Upper lobe of left lung (tissue), 4 donors: Measurements from ENCODE around the gene THBS2.

Source experiments
- CTCF ChIP-seq, 6 experiments: fragments of 450-650 bp in 4 of 6; fragments of 200-600 bp in 2 of 6; sonication (generic) in 2 of 6; IDR thresholded peaks; one replicate each; pipeline ENCODE4 v1.5.1; 2016 to 2019; ENCODE audit warnings: antibody characterized with exemption in 6 of 6
- EP300 ChIP-seq, 4 donors: sonication (generic); formaldehyde crosslinking; IDR thresholded peaks; one replicate each; pipeline ENCODE4 v1.5.1; 2017; ENCODE audit warnings: antibody characterized with exemption in 4 of 4, control low read depth in 2 of 4
- POLR2AphosphoS5 ChIP-seq, 2 donors: sonication (generic); formaldehyde crosslinking; IDR thresholded peaks; one replicate each; pipeline ENCODE4 v1.5.1; 2017; ENCODE audit warnings: antibody characterized with exemption in 2 of 2

DNA sequence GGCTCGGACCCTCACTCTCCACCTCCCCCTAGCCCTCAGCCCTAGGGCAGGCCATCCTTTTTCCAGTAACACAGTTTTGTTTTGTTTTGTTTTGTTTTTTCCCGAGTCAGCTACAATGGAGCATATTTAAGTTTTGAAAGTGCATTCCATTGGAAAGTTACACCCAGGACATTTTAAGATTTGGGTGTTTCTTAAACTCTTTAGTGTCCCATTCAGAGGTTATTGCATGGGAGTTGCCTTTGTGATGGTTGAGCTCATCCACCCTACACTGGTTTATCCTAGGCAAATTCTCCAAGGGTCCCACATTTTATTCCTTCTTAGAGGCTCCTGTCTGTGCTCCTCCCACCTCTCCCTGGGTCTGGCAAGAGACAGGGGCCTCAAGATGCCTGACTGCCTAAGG is 58.9 kb downstream of the THBS2 start:
- no peak for TF ChIP-seq CTCF (IDR thresholded peaks at IDR 0.05)
- TF ChIP-seq POLR2AphosphoS5 (IDR thresholded peaks at IDR 0.05) = no peak
- TF ChIP-seq EP300 (IDR thresholded peaks at IDR 0.05) = no peak
